NK-92 (cell line): ENCODE data around the gene CLASP1.

Experiments used
- DNase-seq: peaks from one replicate; lab custom pipeline; 2025; ENCODE audit not compliant: unreplicated experiment; lab: John Stamatoyannopoulos, UW

CLASP1 gene

DNA sequence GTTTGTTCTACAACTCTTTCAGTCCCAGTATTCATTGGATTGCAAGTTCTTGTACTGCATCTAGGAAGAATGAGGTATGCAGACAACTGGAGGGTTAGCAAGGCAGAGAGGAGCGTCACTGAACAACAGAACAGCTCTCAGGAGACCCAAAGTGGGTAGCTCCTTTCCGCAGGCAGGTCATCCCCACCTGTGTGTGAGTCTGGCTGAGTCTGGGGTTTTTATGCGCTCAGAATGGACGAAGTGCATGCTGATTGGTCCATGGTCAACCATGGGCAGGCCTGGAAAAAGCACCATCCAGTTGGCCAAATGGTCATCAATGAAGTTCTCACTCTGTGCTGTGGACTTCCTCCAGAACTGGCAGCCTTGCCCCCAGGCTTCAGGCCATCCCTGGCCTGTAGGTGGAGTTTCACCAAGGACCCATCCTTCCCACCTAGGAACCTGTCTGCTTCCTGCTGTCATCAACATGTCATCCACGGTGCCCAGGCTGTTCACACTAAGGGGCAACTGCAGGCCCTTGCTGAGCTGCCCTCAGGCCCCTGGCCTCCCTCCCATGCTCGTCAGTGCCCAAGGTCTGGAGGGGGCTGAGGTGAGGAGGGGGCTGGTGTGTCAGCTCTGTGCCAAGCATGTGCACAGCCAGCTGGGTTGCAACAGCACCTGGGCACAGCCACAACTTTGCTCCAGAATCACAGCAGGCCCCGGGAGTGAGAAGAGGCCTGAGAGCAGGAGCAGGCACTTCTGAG, 353.2 kb downstream of the CLASP1 start:
- no peak for DNase-seq

DNA sequence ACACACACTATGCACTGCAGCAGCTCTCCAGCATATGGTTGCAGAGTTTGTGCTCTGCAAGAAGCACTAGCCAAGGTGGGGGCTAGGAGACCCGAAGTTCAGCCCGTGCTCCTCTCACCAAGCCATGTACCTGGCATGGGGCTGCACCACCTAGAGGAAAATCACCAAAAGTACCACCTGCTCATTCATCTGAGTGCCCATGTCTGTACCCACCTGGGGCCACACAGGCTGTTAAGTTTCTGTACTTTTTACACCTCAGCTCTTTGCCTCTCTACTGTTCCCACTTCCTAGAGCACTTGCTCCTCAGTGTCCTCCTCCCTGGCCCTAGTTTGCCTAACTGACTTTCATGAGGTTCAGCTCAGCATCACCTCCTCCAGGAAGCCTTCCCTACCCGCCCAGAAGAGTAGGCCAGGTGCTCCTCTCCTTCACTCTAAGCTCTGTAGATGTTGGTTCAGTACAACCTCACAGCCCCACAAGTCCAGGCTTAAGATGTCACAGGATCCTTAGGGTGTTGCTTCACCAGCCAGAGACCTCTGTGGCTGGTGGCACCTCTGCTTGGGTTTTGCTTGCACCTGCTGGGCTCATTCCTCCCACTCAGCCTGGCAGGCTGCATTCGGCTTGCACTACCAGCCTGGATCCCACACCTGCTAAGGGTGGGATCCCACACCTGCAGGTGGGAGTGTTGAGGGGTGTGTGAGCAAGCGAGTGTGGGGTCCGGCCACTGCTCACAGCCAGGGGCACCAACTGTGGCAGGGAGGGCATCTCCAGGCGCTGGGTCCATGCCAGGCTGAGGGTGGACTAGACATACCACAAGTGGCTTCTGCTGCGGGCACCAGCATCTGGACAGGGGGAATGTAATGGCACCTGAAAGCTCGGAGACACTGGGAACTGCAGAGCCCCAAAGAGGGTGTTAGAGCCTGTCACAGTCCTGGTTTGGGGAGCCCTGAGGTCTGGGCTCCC, 354.1 kb downstream of the CLASP1 start:
- no peak for DNase-seq

- no peak for DNase-seq
Measured at GRCh38 chr2:121293450-121294325, 355.6 kb downstream of the CLASP1 start.

- DNase-seq: no peak
Measured at GRCh38 chr2:121291251-121291580, 358.0 kb downstream of the CLASP1 start.

- DNase-seq: no peak
Measured at GRCh38 chr2:121289271-121289670, 360.0 kb downstream of the CLASP1 start.

DNA sequence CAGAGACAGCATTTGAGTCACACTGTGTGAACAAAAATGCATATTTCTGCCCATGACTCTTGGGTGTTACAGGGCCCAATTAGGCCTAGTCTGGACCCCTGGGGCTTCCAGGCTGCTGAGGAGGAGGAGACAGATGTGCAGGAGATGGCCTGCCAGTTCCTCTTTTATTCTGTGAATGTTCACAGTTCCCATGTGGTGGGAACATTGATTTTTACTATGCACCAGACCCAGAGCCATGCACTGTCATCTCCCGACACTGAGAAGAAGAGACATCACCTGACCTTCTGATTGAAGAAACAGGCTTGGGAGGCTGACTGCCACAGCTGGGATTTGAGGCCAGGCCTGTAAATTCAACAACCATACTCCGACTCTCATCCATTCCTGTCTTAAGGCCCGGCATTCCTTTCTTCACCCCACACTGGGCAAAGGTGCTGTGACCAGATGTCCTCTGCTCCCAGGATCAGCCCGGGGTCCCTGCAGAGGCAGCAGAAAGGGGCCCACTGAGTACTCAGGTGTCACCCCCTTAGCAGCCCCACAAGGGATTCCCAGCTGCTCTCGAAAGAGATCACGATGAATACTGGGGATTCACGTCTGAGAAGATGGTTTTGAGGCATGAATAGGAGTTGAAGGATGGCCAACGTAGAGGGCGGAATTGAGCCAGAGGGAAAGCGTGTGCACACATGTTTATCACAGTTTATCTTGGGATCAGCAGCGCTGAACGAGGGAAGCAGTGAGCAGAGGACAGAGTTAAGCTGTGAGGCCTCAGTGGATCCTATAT, 360.6 kb downstream of the CLASP1 start:
- no peak for DNase-seq

DNA sequence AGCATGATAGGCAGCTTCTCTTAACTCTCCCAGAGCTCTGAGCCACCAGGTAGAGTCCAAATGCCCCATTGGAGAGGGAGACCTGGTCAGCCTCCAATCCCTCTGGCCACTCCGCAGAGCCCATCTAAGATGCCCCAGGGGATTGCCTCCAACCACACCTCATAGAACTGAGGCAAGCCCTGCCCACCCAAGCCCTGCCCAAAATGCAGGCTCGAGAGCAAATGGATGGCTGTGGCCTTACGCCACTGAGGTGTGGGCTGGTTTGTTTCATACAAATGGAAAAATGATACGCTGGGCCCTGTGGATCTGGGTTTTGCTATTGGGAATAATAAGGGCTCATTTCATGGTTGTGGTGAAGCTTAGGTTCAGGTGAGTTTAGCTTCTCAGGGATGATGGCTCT, 361.3 kb downstream of the CLASP1 start:
- no peak for DNase-seq
